Measurements from ENCODE around the gene CIAO2A. TPM values are rescaled to one million over a fixed set of nuclear protein-coding genes. Genes with fewer than 3 reads are reported as not detected.

Gene CIAO2A
- total RNA-seq, 4 donors from 2014 or later = 104 to 144 (median 129) TPM

DNA sequence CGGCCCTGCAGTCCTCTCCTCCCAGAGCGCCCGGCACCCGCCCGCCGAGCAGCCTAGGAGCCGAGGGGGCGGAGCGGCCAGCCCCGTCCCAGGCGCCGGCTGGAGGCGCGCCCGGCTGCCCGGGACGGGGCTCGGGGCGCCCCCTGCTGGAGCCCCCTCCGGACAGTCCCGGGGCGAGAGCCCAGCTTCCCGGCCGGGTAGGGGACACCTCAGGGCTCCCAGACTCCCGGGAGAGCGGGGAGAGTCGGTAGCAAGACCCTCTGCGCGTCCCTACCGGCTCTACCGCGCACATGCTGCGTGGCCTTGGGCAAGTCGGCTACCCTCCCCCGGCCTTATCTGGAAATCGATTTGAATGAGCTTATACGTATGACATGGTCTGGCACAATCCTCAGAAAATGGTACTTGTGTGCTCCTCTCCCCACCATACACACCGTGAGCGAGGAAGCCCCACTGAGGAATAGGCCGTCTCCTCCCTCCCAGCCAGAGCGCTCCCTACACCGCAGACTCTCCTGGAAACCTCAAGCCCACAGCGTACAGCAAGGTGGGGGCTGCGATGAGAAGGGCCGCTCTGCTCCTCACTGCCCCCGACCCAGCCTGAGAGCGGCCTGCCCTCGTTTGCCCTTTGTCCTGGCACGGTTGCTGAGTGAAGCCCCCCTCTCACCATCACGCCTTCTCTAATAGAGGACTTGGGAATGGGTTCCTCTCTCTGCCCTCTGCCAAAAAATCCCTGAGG, 47.1 kb downstream of the CIAO2A start, which contains the start of gene DAPK2:
Gene DAPK2, minus strand, starts transcription at position 65 of the 733 bp plus-strand sequence. CDS start 6,224 bp downstream, outside the sequence.
- peaks cover 20 to 27% of the 10 kb centered on the region in 2 donors for H3K4me1 ChIP-seq
- intact Hi-C loops (cut with DNase I) = loop anchor here (10.0 kb wide), 1 partner anchor 152 kb away; no protein-coding TSS in a partner anchor
- H3K9me3 ChIP-seq = no peaks in the 10 kb centered on the region
- H3K4me3 ChIP-seq (replicated peaks in 1 of 3) = peak within 1 kb of the TSS in 2 of 3 donors; percentile 25 to 60
- 22 to 38% methylated on average over 5 to 10 of the region's 50 CpGs for WGBS, 2 donors
- H3K27me3 ChIP-seq = no peaks in the 10 kb centered on the region
- TF ChIP-seq, protein P1, sequence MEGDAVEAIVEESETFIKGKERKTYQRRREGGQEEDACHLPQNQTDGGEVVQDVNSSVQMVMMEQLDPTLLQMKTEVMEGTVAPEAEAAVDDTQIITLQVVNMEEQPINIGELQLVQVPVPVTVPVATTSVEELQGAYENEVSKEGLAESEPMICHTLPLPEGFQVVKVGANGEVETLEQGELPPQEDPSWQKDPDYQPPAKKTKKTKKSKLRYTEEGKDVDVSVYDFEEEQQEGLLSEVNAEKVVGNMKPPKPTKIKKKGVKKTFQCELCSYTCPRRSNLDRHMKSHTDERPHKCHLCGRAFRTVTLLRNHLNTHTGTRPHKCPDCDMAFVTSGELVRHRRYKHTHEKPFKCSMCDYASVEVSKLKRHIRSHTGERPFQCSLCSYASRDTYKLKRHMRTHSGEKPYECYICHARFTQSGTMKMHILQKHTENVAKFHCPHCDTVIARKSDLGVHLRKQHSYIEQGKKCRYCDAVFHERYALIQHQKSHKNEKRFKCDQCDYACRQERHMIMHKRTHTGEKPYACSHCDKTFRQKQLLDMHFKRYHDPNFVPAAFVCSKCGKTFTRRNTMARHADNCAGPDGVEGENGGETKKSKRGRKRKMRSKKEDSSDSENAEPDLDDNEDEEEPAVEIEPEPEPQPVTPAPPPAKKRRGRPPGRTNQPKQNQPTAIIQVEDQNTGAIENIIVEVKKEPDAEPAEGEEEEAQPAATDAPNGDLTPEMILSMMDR (IDR thresholded peaks at IDR 0.05) = peak; percentile 48 to 95 (median 78)
- TF ChIP-seq POLR2A (IDR thresholded peaks at IDR 0.05) = peak in 1 of 2 donors; percentile 88
- peak within 1 kb of the TSS in 2 of 3 donors; percentile 62 to 83 for H3K27ac ChIP-seq
- H3K36me3 ChIP-seq = no peaks in the 10 kb centered on the region
- peak; percentile 82 to 85 for DNase-seq

DNA sequence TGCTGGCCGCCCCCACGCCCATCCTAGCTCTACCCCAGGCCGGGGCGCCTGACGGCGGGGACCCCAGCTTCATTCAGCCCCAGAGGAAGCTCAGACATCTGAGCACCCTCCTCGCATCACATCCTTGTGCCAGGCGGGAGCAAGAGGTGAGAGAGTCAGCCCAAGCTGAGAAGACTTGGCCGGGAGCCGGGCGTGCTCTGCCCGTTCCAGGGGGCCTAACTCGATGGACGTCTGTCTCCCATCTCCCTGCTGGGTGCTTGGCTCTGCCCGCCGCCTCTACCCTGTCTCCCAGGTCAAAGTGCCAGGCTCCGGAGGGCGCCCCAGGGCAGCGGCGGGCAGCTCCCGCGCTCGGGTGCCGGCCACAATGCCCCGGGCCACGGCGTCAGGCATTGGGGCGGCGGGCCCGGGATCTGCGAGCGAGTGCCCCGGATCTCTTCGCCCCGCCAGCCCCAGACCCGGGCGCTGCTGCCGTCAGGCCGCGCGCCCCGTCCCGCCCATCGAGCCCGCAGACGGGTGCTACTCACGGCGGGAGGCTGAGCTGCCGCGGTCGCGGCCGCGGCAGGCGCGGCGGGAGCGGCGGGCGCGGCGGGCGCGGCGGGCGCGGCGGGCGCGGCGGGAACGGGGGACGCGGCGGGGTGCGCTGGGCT, 47.7 kb downstream of the CIAO2A start:
- peak overlapping the region in 2 of 3 donors; percentile 62 to 79 for H3K27ac ChIP-seq
- H3K4me3 ChIP-seq (replicated peaks in 1 of 3) = peak overlapping the region in 2 of 3 donors; percentile 25 to 60
- no peaks in the 10 kb centered on the region for H3K36me3 ChIP-seq
- peaks cover 20 to 27% of the 10 kb centered on the region in 2 donors for H3K4me1 ChIP-seq
- no peaks in the 10 kb centered on the region for H3K27me3 ChIP-seq
- TF ChIP-seq, protein P1 (IDR thresholded peaks at IDR 0.05) = no peak
- no peak for TF ChIP-seq POLR2A (IDR thresholded peaks at IDR 0.05)
- peak; percentile 54 to 60 for DNase-seq
- intact Hi-C loops (cut with DNase I) = loop anchor here (10.0 kb wide), 1 partner anchor 151 kb away; no protein-coding TSS in a partner anchor
- WGBS, 2 donors = 13 to 37% methylated on average over 2 to 24 of the region's 76 CpGs
- no peaks in the 10 kb centered on the region for H3K9me3 ChIP-seq

DNA sequence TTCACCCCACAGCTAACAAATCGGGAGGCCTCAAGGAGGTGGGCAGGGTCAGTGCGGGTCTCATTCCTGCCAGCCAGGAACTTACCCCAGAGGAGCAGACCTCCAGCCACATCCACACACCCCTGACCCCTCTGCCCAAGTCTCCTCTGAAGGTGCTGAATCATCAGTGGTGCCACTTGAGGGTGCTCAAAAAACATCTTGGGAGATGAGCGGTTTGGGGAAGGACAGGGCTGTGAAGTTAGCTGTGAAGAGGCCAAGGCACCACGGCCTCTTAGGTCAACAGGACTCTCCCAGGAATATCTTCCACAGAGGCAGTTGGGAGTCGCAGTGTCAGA, 48.6 kb downstream of the CIAO2A start:
- Histone ChIP-seq H3K36me3 (no peaks in the 10 kb centered on the region), H3K4me3 (replicated peaks in 1 of 3) (peak overlapping the region in 1 of 3 donors; percentile 60), H3K4me1 (peaks cover 20 to 27% of the 10 kb centered on the region in 2 donors), H3K27ac (peak overlapping the region in 2 of 3 donors; percentile 62 to 79), H3K9me3 (no peaks in the 10 kb centered on the region), H3K27me3 (no peaks in the 10 kb centered on the region)
- 52 to 59% methylated on average over 4 to 5 of the region's 5 CpGs for WGBS, 2 donors
- DNase-seq = peak; percentile 20 to 24
- intact Hi-C loops (cut with DNase I) = loop anchor here (10.0 kb wide), 1 partner anchor 150 kb away; no protein-coding TSS in a partner anchor
- TF ChIP-seq POLR2A (IDR thresholded peaks at IDR 0.05) = no peak
- TF ChIP-seq, protein P1 (IDR thresholded peaks at IDR 0.05) = no peak

DNA sequence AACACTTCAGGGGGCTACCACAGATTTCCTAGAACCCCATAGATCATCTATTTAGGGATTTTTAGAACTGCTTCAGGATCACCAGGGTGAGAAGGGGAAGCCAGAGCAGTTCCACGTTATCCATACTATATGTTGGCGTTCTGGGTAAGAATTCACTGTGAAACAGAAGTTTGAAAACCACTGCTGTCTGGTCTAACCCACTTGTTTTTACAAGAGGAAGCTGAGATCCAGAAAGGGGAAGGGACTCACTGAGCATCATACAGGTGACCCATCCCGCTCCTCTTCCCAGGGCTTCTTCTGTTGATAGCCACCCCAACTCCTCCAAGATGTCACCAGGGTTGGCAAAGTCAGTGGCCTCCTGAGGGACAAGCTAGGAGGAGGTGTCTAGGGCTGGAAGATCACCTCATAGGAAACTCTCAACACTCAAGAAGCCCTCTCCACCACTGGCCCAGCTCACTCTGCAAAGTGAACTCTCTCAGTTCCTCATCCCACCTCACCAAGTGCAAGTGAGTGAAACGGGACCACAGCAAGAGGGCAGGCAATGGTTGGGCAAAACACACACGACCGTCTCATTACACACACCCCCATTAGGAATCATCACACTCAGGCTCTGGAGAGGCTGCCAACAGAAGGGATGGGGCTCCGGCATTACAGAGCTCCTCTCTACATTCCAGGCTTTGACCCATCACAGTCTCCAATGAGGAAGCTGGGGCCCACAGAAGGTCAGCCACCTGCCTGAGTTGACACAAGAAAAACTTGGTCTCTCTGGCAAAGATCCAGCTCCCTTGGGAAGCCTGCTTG, 49.1 kb downstream of the CIAO2A start:
- DNase-seq = peak in 1 of 2 donors; percentile 27
- no peak for TF ChIP-seq POLR2A (IDR thresholded peaks at IDR 0.05)
- TF ChIP-seq, protein P1 (IDR thresholded peaks at IDR 0.05) = no peak
- peaks cover 20 to 27% of the 10 kb centered on the region in 2 donors for H3K4me1 ChIP-seq
- intact Hi-C loops (cut with DNase I) = loop anchor here (5.0 to 10.0 kb wide), 2 partner anchors 102 to 150 kb away; no protein-coding TSS in a partner anchor
- no peak overlapping the region for H3K4me3 ChIP-seq (replicated peaks in 1 of 3)
- 70 to 77% methylated on average over 7 of the region's 7 CpGs for WGBS, 2 donors
- H3K27ac ChIP-seq = peak overlapping the region in 2 of 3 donors; percentile 62 to 79
- H3K36me3 ChIP-seq = no peaks in the 10 kb centered on the region
- H3K9me3 ChIP-seq = no peaks in the 10 kb centered on the region
- no peaks in the 10 kb centered on the region for H3K27me3 ChIP-seq

All from thyroid gland (tissue), 4 donors.